ENCODE data around the gene SLC30A7. TPM values are rescaled to one million over a fixed set of nuclear protein-coding genes. Genes with fewer than 3 reads are reported as not detected.

SLC30A7 gene
- total and polyA plus RNA-seq, 2 of the 13 experiments (the other 11 are each of a cell fraction or from before 2014, with no cell fraction given): 8.3 to 40.8 TPM

- TF ChIP-seq TAF1 (CRISPR knock-in tag; IDR thresholded peaks at IDR 0.05): peak; percentile 72
- no peak; the same call in 1 of the 2 replicates for TF ChIP-seq PAX8 (CRISPR knock-in tag; IDR thresholded peaks at IDR 0.05; ENCODE audit: borderline replicate concordance)
- TF ChIP-seq ZNF781 (CRISPR knock-in tag; IDR thresholded peaks at IDR 0.05; ENCODE audit: borderline replicate concordance, not compliant biosample characterization): no peak
- TF ChIP-seq ZNF543 (CRISPR knock-in tag; IDR thresholded peaks at IDR 0.05): no peak
- TF ChIP-seq DRAP1 (CRISPR knock-in tag; IDR thresholded peaks at IDR 0.05): peak; percentile 53; the same call in 1 of the 2 replicates
- no peak for TF ChIP-seq ZNF597 (CRISPR knock-in tag; IDR thresholded peaks at IDR 0.05)
- no peak for TF ChIP-seq ATAD3A (CRISPR knock-in tag; IDR thresholded peaks at IDR 0.05)
- no peak for TF ChIP-seq ZNF24 (IDR thresholded peaks at IDR 0.05)
- TF ChIP-seq GATA4 (IDR thresholded peaks at IDR 0.05; ENCODE audit: borderline replicate concordance, low read depth): peak; percentile 36; the same call in 1 of the 2 replicates
- TF ChIP-seq TERF1 (CRISPR knock-in tag; IDR thresholded peaks at IDR 0.05): no peak
- TF ChIP-seq ZNF326 (CRISPR knock-in tag; IDR thresholded peaks at IDR 0.05; ENCODE audit: borderline replicate concordance): no peak
- no peak for TF ChIP-seq ZNF552 (CRISPR knock-in tag; IDR thresholded peaks at IDR 0.05; ENCODE audit: borderline replicate concordance)
- TF ChIP-seq ZNF414 (CRISPR knock-in tag; IDR thresholded peaks at IDR 0.05): no peak
- TF ChIP-seq ZNF704 (CRISPR knock-in tag; IDR thresholded peaks at IDR 0.05; ENCODE audit: borderline replicate concordance): peak; percentile 16; the same call in 1 of the 2 replicates
- TF ChIP-seq ZNF230 (CRISPR knock-in tag; IDR thresholded peaks at IDR 0.05): no peak
- no peak for TF ChIP-seq RBAK (CRISPR knock-in tag; IDR thresholded peaks at IDR 0.05)
- no peak for TF ChIP-seq ZNF547 (CRISPR knock-in tag; IDR thresholded peaks at IDR 0.05)
- TF ChIP-seq NCOA1 (CRISPR knock-in tag; IDR thresholded peaks at IDR 0.05): no peak
- no peak for TF ChIP-seq IRF1 (CRISPR knock-in tag; IDR thresholded peaks at IDR 0.05; ENCODE audit: low read depth)
- TF ChIP-seq CREBL2 (CRISPR knock-in tag; IDR thresholded peaks at IDR 0.05; ENCODE audit: borderline replicate concordance): no peak
- TF ChIP-seq NCOR1 (IDR thresholded peaks at IDR 0.05; ENCODE audit: borderline replicate concordance, low read length): peak; percentile 3; the same call in 1 of the 2 replicates
- no peak for TF ChIP-seq ZNF746 (CRISPR knock-in tag; IDR thresholded peaks at IDR 0.05)
- no peak for TF ChIP-seq ZNF430 (CRISPR knock-in tag; IDR thresholded peaks at IDR 0.05)
These were observed at the start of gene SLC30A7 (continued) for GRCh38 chr1:100895540-100896480.
